HS-5 (cell line): ENCODE results near the gene TRAM2.
A peak's percentile ranks its signal among the peaks of the same experiment; 100 is the strongest.

Experiments used
- DNase-seq: peaks from one replicate; pipeline ENCODE4 v3.0.0-alpha.2; 2012; ENCODE audit warnings: low read depth

TRAM2 gene

DNA sequence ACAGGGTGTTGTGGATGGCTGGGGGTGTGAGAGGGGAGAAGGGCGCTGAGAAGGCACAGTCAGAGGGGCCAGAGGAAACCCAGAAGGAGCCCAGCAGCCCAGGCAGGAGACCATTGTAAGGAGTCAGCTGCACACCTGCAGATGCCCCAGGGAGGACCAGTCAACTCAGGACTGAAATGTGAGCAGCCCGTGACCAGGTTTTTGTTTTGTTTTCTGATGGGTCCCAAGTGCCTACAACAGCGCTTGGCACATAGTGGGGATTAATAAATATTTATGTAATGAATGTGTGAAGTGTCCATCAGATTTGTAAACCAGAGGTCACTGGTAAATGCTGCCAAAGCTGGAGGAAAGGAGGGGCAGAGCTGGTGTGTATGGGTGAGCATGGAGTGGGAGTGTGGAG, 30.2 kb downstream of the TRAM2 start:
- DNase-seq = no peak

- DNase-seq = no peak
Measured at GRCh38 chr6:52546192-52546591, 30.7 kb downstream of the TRAM2 start.

GRCh38 chr6:52545406-52546119, 31.3 kb downstream of the TRAM2 start:
- no peak for DNase-seq

DNA sequence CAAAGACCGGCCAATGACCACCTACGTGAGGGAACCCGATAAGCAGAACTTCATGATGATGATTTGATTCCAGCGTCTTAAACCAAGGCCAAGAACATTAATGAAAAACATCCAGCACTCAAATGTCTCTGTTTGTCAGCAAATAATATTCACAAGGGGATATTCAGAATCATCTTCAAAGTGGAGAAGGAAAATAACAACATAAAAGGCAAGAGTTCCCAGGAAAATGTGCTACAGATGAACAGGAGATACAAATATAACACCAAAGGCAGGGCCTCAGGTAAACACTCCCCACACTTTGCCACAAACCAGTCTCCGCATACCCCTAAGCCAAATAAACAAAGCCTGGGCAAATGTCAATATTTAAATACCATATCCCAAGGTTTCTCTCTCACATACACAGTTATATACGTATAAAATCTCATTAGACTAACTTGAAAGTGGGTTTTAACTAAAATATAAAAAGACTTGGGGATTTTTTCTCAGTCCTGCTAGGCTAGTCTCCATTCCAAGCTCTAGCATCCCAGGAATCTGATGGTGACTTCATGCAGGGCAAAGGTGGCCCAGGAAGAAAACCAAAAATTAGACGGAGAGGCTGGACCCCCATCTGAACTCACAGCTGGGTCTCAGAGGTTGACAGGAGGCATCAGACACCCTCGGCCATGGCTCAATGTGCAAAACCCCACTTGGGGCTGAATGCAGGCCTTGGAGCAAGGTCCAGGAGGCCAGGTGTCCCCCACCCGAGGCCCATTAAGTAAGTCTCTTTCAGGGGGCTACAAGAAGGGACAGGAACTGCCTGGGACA, 32.1 kb downstream of the TRAM2 start:
- no peak for DNase-seq

GRCh38 chr6:52543729-52544601, 32.9 kb downstream of the TRAM2 start:
- no peak for DNase-seq

- DNase-seq = no peak
Measured at GRCh38 chr6:52543262-52543661, 33.6 kb downstream of the TRAM2 start.

GRCh38 chr6:52541135-52541534, 35.7 kb downstream of the TRAM2 start:
- no peak for DNase-seq

- no peak for DNase-seq
Measured at GRCh38 chr6:52540286-52540902, 36.5 kb downstream of the TRAM2 start.

DNA sequence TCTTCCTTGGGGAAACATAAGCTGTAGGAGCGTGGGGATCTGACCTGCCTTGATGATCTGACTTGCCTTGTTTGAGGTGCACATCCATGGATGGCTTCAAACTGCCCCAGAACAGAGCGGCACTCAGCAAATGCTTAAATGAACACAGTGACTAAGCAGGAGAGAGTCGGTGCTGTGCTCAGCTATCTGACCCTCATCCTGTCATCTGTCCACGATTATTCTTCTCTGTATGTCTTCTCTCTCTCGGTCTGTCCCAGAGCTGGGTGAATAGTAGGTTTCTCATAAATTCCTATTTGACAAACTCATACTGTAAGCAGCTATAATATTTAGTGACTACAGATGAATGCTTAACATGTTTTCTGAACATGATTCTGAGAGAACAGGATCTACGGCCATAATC, 37.3 kb downstream of the TRAM2 start:
- no peak for DNase-seq

- DNase-seq = peak; percentile 77
Measured at GRCh38 chr6:52538901-52539354, 37.9 kb downstream of the TRAM2 start.

DNA sequence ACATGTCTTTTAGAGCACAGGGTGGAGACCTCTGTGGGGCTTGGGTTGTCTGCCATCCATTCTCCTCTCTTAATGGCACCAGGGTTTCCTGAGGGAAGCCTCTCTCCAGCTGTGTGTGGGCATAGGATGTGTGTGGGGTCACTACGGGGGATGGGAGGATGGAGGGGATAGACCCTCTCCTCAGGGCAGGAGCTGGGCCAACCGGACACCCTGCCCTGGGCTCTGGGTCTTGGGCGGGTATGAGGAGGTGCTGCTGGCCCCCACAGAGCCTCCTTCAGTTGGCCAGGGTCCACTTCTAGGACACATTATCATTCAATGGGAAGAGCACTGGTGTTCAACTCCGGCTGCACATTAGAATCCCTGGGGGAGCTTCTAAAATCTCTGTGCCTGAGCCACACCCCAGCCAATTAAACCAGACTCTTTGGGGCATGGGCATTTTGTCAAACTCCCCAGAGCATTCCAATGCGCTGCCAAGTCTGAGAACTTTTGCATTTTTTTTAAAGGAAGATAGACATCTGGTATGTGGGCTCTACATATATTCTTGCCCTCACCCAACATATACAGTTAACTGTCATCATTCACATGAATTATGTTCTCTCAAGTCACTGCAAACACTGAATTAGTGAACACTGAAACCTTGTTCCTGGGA, 38.5 kb downstream of the TRAM2 start:
- DNase-seq = no peak

DNA sequence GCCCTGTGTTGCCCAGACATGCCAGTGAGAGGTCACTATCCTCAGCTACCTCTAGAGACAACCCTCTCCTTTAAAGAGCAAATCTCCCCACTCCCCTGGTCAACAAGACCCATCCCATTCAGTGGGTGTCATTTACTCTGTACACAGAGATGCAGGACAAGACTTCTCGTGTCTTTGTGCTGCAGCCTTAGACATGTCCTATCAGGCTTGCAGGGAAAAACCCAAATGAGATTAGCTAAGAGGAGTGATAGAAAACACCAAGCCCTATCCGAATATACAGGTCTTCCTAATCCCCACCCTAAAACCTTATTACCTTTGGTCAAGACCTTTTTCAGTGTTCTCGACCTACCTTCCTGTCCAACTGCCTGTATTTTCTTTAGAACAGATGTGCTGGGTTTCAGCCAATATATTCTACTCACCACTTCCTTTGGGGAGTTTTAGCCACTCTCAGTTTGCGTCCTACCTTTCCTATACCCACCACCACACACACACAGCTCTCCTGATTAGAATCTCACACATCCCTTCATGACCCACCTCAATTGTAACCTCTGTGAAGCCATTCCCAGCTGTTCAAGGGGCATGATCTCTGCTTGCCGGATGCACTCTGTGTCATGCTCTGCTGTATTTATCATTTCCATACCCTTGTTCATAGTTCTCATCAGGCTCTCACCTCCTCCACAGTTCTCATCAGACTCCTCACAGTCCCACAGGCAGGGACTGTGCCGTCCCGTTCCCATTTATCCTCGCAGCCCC, 39.7 kb downstream of the TRAM2 start:
- DNase-seq = no peak

DNA sequence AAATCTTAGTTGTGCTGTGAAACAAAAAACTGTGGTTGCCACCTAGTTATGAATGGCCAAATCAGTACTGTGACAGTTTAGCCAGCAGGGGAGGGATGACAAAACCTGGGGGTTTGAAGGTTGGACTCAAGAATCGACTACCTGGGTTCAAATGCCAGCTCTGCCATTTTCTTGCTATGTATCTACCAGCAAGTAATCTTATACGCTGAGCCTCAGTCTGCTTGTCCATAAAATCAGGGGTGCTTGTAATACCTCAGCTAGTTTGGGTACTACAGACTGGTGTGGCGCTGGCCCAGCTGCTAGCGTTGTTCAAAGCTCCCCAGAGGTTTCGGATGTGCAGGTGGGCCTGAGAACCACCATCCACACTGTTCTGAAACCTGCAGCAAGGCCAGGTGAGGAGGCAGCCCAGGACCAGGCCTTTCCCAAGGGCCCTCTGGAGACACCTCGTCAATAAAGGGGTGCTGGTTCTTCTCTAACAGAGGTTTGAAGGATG, 40.4 kb downstream of the TRAM2 start:
- DNase-seq = no peak

GRCh38 chr6:52535711-52536423, 41.0 kb downstream of the TRAM2 start:
- DNase-seq = no peak

- DNase-seq = no peak
Measured at GRCh38 chr6:52534966-52535390, 41.9 kb downstream of the TRAM2 start.

- no peak for DNase-seq
Measured at GRCh38 chr6:52534363-52534762, 42.5 kb downstream of the TRAM2 start.

- DNase-seq = no peak
Measured at GRCh38 chr6:52533491-52533890, 43.4 kb downstream of the TRAM2 start.

- DNase-seq = peak; percentile 82
Measured at GRCh38 chr6:52532457-52532856, 44.4 kb downstream of the TRAM2 start.

GRCh38 chr6:52531834-52532233, 45.0 kb downstream of the TRAM2 start:
- no peak for DNase-seq

- DNase-seq = no peak
Measured at GRCh38 chr6:52531396-52531795, 45.5 kb downstream of the TRAM2 start.
